Neuronal stem cell (in vitro differentiated cells): ENCODE results near the gene ABHD2.

ENCODE experiments used
- DNase-seq: peaks from one replicate; pipeline ENCODE4 v3.0.0-alpha.2; 2013; ENCODE audit warnings: low spot score
- H2AFZ ChIP-seq: one replicate; pipeline ENCODE4 v1.6.1; 2013; ENCODE audit warnings: mild to moderate bottlenecking, low read length, inconsistent platforms
- H2AK5ac ChIP-seq: 2 replicates; pipeline ENCODE4 v1.6.1; 2013; ENCODE audit warnings: low read depth, mild to moderate bottlenecking, inconsistent platforms, low read length, moderate library complexity, mixed read lengths
- H2BK120ac ChIP-seq: 2 replicates; pipeline ENCODE4 v1.6.1; 2013; ENCODE audit warnings: low read depth, mild to moderate bottlenecking, inconsistent platforms, low read length, moderate library complexity, mixed read lengths
- H2BK12ac ChIP-seq: one replicate; pipeline ENCODE4 v1.6.1; 2013; ENCODE audit warnings: low read length, inconsistent platforms
- H2BK15ac ChIP-seq: 2 replicates; pipeline ENCODE4 v1.6.1; 2013; ENCODE audit warnings: mild to moderate bottlenecking, low read length, inconsistent platforms, mixed read lengths
- H2BK5ac ChIP-seq: one replicate; pipeline ENCODE4 v1.6.1; 2013; ENCODE audit warnings: inconsistent platforms, mild to moderate bottlenecking, low read length, moderate library complexity
- H3K14ac ChIP-seq: one replicate; pipeline ENCODE4 v1.6.1; 2013; ENCODE audit warnings: low read length, inconsistent platforms
- H3K18ac ChIP-seq: 2 replicates; pipeline ENCODE4 v1.6.1; 2013; ENCODE audit warnings: low read length, inconsistent platforms
- H3K23ac ChIP-seq: 2 replicates; pipeline ENCODE4 v1.6.1; 2013; ENCODE audit warnings: low read depth, mild to moderate bottlenecking, mixed read lengths, low read length, inconsistent platforms; ENCODE audit not compliant: poor library complexity
- H3K27ac ChIP-seq: replicated peaks from 3 replicates; pipeline ENCODE4 v1.5.1; 2013; ENCODE audit warnings: low read length, inconsistent platforms
- H3K27me3 ChIP-seq, 3 experiments: 2 replicates each; pipeline ENCODE4 v1.6.1; 2013; ENCODE audit warnings: low read length in 3 of 3, mild to moderate bottlenecking in 2 of 3, inconsistent platforms in 1 of 3, low read depth in 1 of 3, mixed read lengths in 1 of 3, moderate library complexity in 1 of 3; ENCODE audit not compliant: control insufficient read depth in 3 of 3, insufficient read depth in 3 of 3
- H3K36me3 ChIP-seq, 2 donors: replicated peaks in 1 of 2; 2 replicates each; pipeline ENCODE4 v1.6.1; 2013; ENCODE audit warnings: low read length in 2 of 2; ENCODE audit not compliant: control insufficient read depth in 2 of 2, insufficient read depth in 2 of 2
- H3K4ac ChIP-seq: 2 replicates; pipeline ENCODE4 v1.6.1; 2013; ENCODE audit warnings: inconsistent platforms, mild to moderate bottlenecking, low read length, moderate library complexity
- H3K4me1 ChIP-seq, 2 donors: 1 replicate in 1 of 2; 2 replicates in 1 of 2; pipeline ENCODE4 v1.6.1; 2013; ENCODE audit warnings: low read length in 2 of 2, low read depth in 1 of 2; ENCODE audit not compliant: control insufficient read depth in 2 of 2, insufficient read depth in 1 of 2
- H3K4me2 ChIP-seq: one replicate; pipeline ENCODE4 v1.6.1; 2013; ENCODE audit warnings: mild to moderate bottlenecking, low read length, inconsistent platforms; ENCODE audit not compliant: insufficient read depth, poor library complexity, severe bottlenecking
- H3K4me3 ChIP-seq, 2 donors: 2 replicates each; pipeline ENCODE4 v1.5.1; 2013; ENCODE audit warnings: low read length in 2 of 2, mild to moderate bottlenecking in 2 of 2, inconsistent platforms in 1 of 2, moderate library complexity in 1 of 2
- H3K79me1 ChIP-seq: one replicate; pipeline ENCODE4 v1.6.1; 2013; ENCODE audit warnings: low read depth, mild to moderate bottlenecking, inconsistent platforms, low read length, moderate library complexity
- H3K9ac ChIP-seq: one replicate; pipeline ENCODE4 v1.6.1; 2013; ENCODE audit warnings: mild to moderate bottlenecking, low read depth, low read length, inconsistent platforms; ENCODE audit not compliant: poor library complexity
- H3K9me3 ChIP-seq, 2 donors: replicated peaks in 1 of 2; 2 replicates each; pipeline versions ENCODE3 to v1.6.1; 2013; ENCODE audit warnings: low read length in 2 of 2, mild to moderate bottlenecking in 2 of 2, inconsistent platforms in 1 of 2, low read depth in 1 of 2, mixed read lengths in 1 of 2, moderate library complexity in 1 of 2; ENCODE audit not compliant: control insufficient read depth in 2 of 2, insufficient read depth in 1 of 2
- H4K8ac ChIP-seq: one replicate; pipeline ENCODE4 v1.6.1; 2013; ENCODE audit warnings: low read depth, mild to moderate bottlenecking, inconsistent platforms, low read length, moderate library complexity
- H4K91ac ChIP-seq: one replicate; pipeline ENCODE4 v1.6.1; 2013; ENCODE audit warnings: low read length, low read depth, mild to moderate bottlenecking, inconsistent platforms; ENCODE audit not compliant: poor library complexity
- WGBS, 2 donors: extraction: QIAGEN DNeasy Blood & Tissue Kit; methylation state at CpG; one replicate each; pipeline ENCODE4 v1.1.7; 2013; ENCODE audit warnings: missing lambda C conversion rate in 2 of 2, mixed read lengths in 1 of 2; ENCODE audit not compliant: insufficient read length in 2 of 2, insufficient replicate concordance in 1 of 2; ENCODE audit errors: extremely low coverage in 2 of 2; 5-methylcytosine and 5-hydroxymethylcytosine counted together

The ABHD2 gene

GRCh38 chr15:89203705-89204273 lies 115.5 kb downstream of the ABHD2 start:
- no peak overlapping the region for H3K18ac ChIP-seq
- H2BK15ac ChIP-seq, result no peak overlapping the region
- H2AK5ac ChIP-seq, result no peak overlapping the region
- no peak overlapping the region for H3K9ac ChIP-seq
- no peak overlapping the region for H3K4me2 ChIP-seq
- H3K14ac ChIP-seq, result no peak overlapping the region
- no peaks in the 10 kb centered on the region for H3K27me3 ChIP-seq
- no peak overlapping the region for H2AFZ ChIP-seq
- peaks cover 12 to 15% of the 10 kb centered on the region in 2 donors for H3K4me1 ChIP-seq
- no peak overlapping the region for H2BK12ac ChIP-seq
- WGBS, 2 donors, result no CpG with 5 or more reads among the region's 2 CpGs
- no peak overlapping the region for H3K4ac ChIP-seq
- no peak overlapping the region for H3K27ac ChIP-seq
- H4K8ac ChIP-seq, result no peak overlapping the region
- DNase-seq, result no peak
- no peaks in the 10 kb centered on the region for H3K9me3 ChIP-seq
- H2BK5ac ChIP-seq, result no peak overlapping the region
- H3K79me1 ChIP-seq, result no peaks in the 10 kb centered on the region
- H3K36me3 ChIP-seq, result no peaks in the 10 kb centered on the region
- no peak overlapping the region for H3K4me3 ChIP-seq
- H2BK120ac ChIP-seq, result no peak overlapping the region
- H3K23ac ChIP-seq, result no peak overlapping the region
- H4K91ac ChIP-seq, result no peak overlapping the region

- no peaks in the 10 kb centered on the region for H3K36me3 ChIP-seq
- H2AK5ac ChIP-seq, result no peak overlapping the region
- H3K14ac ChIP-seq, result no peak overlapping the region
- H2BK12ac ChIP-seq, result no peak overlapping the region
- no peak overlapping the region for H2AFZ ChIP-seq
- H3K27me3 ChIP-seq, result no peaks in the 10 kb centered on the region
- peaks cover 0 to 1% of the 10 kb centered on the region in 2 donors for H3K4me1 ChIP-seq
- H3K4ac ChIP-seq, result no peak overlapping the region
- no peak overlapping the region for H4K8ac ChIP-seq
- H3K23ac ChIP-seq, result no peak overlapping the region
- H2BK5ac ChIP-seq, result no peak overlapping the region
- H3K4me2 ChIP-seq, result no peak overlapping the region
- H3K9ac ChIP-seq, result no peak overlapping the region
- no peak for DNase-seq
- no peak overlapping the region for H3K18ac ChIP-seq
- no peaks in the 10 kb centered on the region for H3K79me1 ChIP-seq
- no CpG with 5 or more reads among the region's 14 CpGs for WGBS, 2 donors
- no peak overlapping the region for H2BK15ac ChIP-seq
- H3K9me3 ChIP-seq, result no peaks in the 10 kb centered on the region
- H2BK120ac ChIP-seq, result no peak overlapping the region
- no peak overlapping the region for H3K27ac ChIP-seq
- no peak overlapping the region for H4K91ac ChIP-seq
- no peak overlapping the region for H3K4me3 ChIP-seq
These were observed 117.8 kb downstream of the ABHD2 start for GRCh38 chr15:89205991-89206585.

GRCh38 chr15:89206908-89207331 lies 118.7 kb downstream of the ABHD2 start:
- Histone ChIP-seq H2AFZ (peak overlapping the region; percentile 76), H3K4ac (no peak overlapping the region), H3K4me2 (no peak overlapping the region), H3K4me1 (peaks cover 0 to 1% of the 10 kb centered on the region in 2 donors), H3K4me3 (no peak overlapping the region), H3K79me1 (no peaks in the 10 kb centered on the region), H2BK120ac (no peak overlapping the region), H3K27ac (no peak overlapping the region), H2BK15ac (no peak overlapping the region), H3K9ac (no peak overlapping the region), H3K27me3 (no peaks in the 10 kb centered on the region), H3K14ac (no peak overlapping the region), H3K36me3 (no peaks in the 10 kb centered on the region), H3K23ac (no peak overlapping the region), H2BK5ac (no peak overlapping the region), H3K9me3 (no peaks in the 10 kb centered on the region), H4K8ac (no peak overlapping the region), H4K91ac (no peak overlapping the region), H2BK12ac (no peak overlapping the region), H2AK5ac (no peak overlapping the region), H3K18ac (no peak overlapping the region)
- WGBS, 2 donors, result no CpG with 5 or more reads among the region's 14 CpGs
- DNase-seq, result peak; percentile 76

GRCh38 chr15:89208256-89208655 lies 120.0 kb downstream of the ABHD2 start:
- no peak overlapping the region for H3K9ac ChIP-seq
- peaks cover 0 to 1% of the 10 kb centered on the region in 2 donors for H3K4me1 ChIP-seq
- no peak overlapping the region for H2BK15ac ChIP-seq
- no peak overlapping the region for H2AK5ac ChIP-seq
- H2BK5ac ChIP-seq, result no peak overlapping the region
- no peak overlapping the region for H3K27ac ChIP-seq
- no peak overlapping the region for H4K91ac ChIP-seq
- no peaks in the 10 kb centered on the region for H3K79me1 ChIP-seq
- no peak overlapping the region for H2BK12ac ChIP-seq
- H3K14ac ChIP-seq, result no peak overlapping the region
- no peak overlapping the region for H4K8ac ChIP-seq
- H3K4me2 ChIP-seq, result no peak overlapping the region
- H3K36me3 ChIP-seq, result no peaks in the 10 kb centered on the region
- H2AFZ ChIP-seq, result no peak overlapping the region
- H3K9me3 ChIP-seq, result no peaks in the 10 kb centered on the region
- H3K18ac ChIP-seq, result no peak overlapping the region
- no peaks in the 10 kb centered on the region for H3K27me3 ChIP-seq
- no peak overlapping the region for H3K23ac ChIP-seq
- H2BK120ac ChIP-seq, result no peak overlapping the region
- H3K4me3 ChIP-seq, result no peak overlapping the region
- no peak overlapping the region for H3K4ac ChIP-seq
- DNase-seq, result no peak
